SW 1271 (cell line): ENCODE results near the gene PPP2R5D.

Experiments
- DNase-seq, 2 experiments: peaks; one replicate each; lab custom pipeline; 2025; lab: John Stamatoyannopoulos, UW

PPP2R5D gene

GRCh38 chr6:42963855-42964605 lies 20.3 kb upstream of the PPP2R5D start:
- DNase-seq, result peak in 1 of 2 experiments; percentile 35

GRCh38 chr6:42966571-42966970 lies 17.8 kb upstream of the PPP2R5D start:
- DNase-seq, result no peak

GRCh38 chr6:42967228-42967627 lies 17.1 kb upstream of the PPP2R5D start:
- DNase-seq, result no peak

- no peak for DNase-seq
These were observed 16.2 kb upstream of the PPP2R5D start for GRCh38 chr6:42968126-42968701.

GRCh38 chr6:42968783-42969182 lies 15.6 kb upstream of the PPP2R5D start:
- no peak for DNase-seq

- no peak for DNase-seq
These were observed 14.9 kb upstream of the PPP2R5D start for GRCh38 chr6:42969431-42969830.

- no peak for DNase-seq
These were observed 14.4 kb upstream of the PPP2R5D start for GRCh38 chr6:42969934-42970333.

GRCh38 chr6:42970871-42971612 lies 13.3 kb upstream of the PPP2R5D start:
- DNase-seq, result no peak

- DNase-seq, result no peak
These were observed 12.5 kb upstream of the PPP2R5D start for GRCh38 chr6:42971746-42972327.

- DNase-seq, result no peak
These were observed 10.4 kb upstream of the PPP2R5D start for GRCh38 chr6:42973926-42974325.

- DNase-seq, result no peak
These were observed 9.4 kb upstream of the PPP2R5D start for GRCh38 chr6:42974919-42975505.

GRCh38 chr6:42978487-42978838 lies 5.9 kb upstream of the PPP2R5D start:
- no peak for DNase-seq

GRCh38 chr6:42978839-42979522 lies 5.4 kb upstream of the PPP2R5D start, which contains the start of gene PEX6:
Gene PEX6, minus strand, starts transcription at chr6:42979181. Its CDS starts 31 bp downstream, at chr6:42979150.
- peak in 1 of 2 experiments; percentile 86 for DNase-seq

GRCh38 chr6:42979523-42980177 lies 4.7 kb upstream of the PPP2R5D start:
- peak in 1 of 2 experiments; percentile 65 for DNase-seq

GRCh38 chr6:42981836-42982235 lies 2.5 kb upstream of the PPP2R5D start:
- DNase-seq, result no peak

- no peak for DNase-seq
These were observed 630 bp downstream of the PPP2R5D start for GRCh38 chr6:42984924-42985475.

GRCh38 chr6:42987533-42988451 lies 3.4 kb downstream of the PPP2R5D start:
- no peak for DNase-seq

GRCh38 chr6:42988486-42989020 lies 4.2 kb downstream of the PPP2R5D start:
- no peak for DNase-seq

- no peak for DNase-seq
These were observed 5.6 kb downstream of the PPP2R5D start for GRCh38 chr6:42989923-42990322.
